Measurements from ENCODE around the gene KIF26A. TPM values are rescaled to one million over a fixed set of nuclear protein-coding genes. Genes with fewer than 3 reads are reported as not detected.

Gene KIF26A
- total and polyA plus RNA-seq, 2 experiments from 2014 or later = 5.6 to 103 TPM

DNA sequence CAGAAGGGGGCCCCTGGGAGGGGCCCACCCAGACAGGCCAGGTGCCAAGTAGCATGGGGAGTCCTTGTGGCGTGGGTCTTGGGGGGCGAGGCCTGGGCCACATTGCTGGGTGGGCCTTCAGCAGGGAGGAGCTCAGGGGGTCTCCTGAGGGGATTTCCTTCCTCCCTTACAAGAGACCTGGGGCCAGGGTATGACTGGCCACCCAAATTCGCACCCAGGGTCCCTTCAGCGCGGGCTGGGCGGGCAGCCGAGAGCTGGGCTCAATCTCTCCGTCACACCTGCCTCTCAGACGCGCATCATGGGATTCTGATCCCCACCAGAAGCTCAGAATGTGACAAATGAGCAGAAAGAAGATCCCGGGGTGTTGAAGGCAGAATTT, 72.4 kb downstream of the KIF26A start:
- Histone ChIP-seq H3K79me2 (replicated peaks; ENCODE audit: insufficient read depth) (no peaks in the 10 kb centered on the region), H3K4me2 (no peak overlapping the region), H3K27ac (ENCODE audit: low read depth) (no peak overlapping the region), H3K4me1 (ENCODE audit: insufficient read depth) (no peaks in the 10 kb centered on the region), H2AFZ (no peak overlapping the region), H3K9me2 (ENCODE audit: insufficient read depth) (no peaks in the 10 kb centered on the region), H3K36me3 (ENCODE audit: insufficient read depth) (no peaks in the 10 kb centered on the region), H3F3A (replicated peaks; ENCODE audit: low read depth) (no peaks in the 10 kb centered on the region), H4K20me1 (replicated peaks; ENCODE audit: insufficient read depth) (no peaks in the 10 kb centered on the region), H3K27me3 (ENCODE audit: insufficient read depth) (no peaks in the 10 kb centered on the region), H3K4me3 (no peak overlapping the region)
- Mint-ChIP-seq H3K4me3 (no peak overlapping the region), H3K27me3 (ENCODE audit: insufficient read depth, low read depth, poor library complexity) (peaks cover 7% of the 10 kb centered on the region), H3K27ac (no peak overlapping the region), H3K9me3 (peaks cover 2% of the 10 kb centered on the region; the same call in 1 of the 3 replicates), H3K36me3 (ENCODE audit: low read depth) (no peaks in the 10 kb centered on the region), H3K4me1 (no peaks in the 10 kb centered on the region; the same call in 2 of the 3 replicates)
- TF ChIP-seq STAT1 (IDR thresholded peaks at IDR 0.05; ENCODE audit: unreplicated experiment) = no peak
- TF ChIP-seq CREB1 (CRISPR knock-in tag; IDR thresholded peaks at IDR 0.05; ENCODE audit: low read depth) = no peak
- TF ChIP-seq, protein P1, sequence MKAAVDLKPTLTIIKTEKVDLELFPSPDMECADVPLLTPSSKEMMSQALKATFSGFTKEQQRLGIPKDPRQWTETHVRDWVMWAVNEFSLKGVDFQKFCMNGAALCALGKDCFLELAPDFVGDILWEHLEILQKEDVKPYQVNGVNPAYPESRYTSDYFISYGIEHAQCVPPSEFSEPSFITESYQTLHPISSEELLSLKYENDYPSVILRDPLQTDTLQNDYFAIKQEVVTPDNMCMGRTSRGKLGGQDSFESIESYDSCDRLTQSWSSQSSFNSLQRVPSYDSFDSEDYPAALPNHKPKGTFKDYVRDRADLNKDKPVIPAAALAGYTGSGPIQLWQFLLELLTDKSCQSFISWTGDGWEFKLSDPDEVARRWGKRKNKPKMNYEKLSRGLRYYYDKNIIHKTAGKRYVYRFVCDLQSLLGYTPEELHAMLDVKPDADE (IDR thresholded peaks at IDR 0.05) = no peak
- TF ChIP-seq NANOG (IDR thresholded peaks at IDR 0.05; ENCODE audit: borderline replicate concordance) = no peak
- TF ChIP-seq, protein P2, sequence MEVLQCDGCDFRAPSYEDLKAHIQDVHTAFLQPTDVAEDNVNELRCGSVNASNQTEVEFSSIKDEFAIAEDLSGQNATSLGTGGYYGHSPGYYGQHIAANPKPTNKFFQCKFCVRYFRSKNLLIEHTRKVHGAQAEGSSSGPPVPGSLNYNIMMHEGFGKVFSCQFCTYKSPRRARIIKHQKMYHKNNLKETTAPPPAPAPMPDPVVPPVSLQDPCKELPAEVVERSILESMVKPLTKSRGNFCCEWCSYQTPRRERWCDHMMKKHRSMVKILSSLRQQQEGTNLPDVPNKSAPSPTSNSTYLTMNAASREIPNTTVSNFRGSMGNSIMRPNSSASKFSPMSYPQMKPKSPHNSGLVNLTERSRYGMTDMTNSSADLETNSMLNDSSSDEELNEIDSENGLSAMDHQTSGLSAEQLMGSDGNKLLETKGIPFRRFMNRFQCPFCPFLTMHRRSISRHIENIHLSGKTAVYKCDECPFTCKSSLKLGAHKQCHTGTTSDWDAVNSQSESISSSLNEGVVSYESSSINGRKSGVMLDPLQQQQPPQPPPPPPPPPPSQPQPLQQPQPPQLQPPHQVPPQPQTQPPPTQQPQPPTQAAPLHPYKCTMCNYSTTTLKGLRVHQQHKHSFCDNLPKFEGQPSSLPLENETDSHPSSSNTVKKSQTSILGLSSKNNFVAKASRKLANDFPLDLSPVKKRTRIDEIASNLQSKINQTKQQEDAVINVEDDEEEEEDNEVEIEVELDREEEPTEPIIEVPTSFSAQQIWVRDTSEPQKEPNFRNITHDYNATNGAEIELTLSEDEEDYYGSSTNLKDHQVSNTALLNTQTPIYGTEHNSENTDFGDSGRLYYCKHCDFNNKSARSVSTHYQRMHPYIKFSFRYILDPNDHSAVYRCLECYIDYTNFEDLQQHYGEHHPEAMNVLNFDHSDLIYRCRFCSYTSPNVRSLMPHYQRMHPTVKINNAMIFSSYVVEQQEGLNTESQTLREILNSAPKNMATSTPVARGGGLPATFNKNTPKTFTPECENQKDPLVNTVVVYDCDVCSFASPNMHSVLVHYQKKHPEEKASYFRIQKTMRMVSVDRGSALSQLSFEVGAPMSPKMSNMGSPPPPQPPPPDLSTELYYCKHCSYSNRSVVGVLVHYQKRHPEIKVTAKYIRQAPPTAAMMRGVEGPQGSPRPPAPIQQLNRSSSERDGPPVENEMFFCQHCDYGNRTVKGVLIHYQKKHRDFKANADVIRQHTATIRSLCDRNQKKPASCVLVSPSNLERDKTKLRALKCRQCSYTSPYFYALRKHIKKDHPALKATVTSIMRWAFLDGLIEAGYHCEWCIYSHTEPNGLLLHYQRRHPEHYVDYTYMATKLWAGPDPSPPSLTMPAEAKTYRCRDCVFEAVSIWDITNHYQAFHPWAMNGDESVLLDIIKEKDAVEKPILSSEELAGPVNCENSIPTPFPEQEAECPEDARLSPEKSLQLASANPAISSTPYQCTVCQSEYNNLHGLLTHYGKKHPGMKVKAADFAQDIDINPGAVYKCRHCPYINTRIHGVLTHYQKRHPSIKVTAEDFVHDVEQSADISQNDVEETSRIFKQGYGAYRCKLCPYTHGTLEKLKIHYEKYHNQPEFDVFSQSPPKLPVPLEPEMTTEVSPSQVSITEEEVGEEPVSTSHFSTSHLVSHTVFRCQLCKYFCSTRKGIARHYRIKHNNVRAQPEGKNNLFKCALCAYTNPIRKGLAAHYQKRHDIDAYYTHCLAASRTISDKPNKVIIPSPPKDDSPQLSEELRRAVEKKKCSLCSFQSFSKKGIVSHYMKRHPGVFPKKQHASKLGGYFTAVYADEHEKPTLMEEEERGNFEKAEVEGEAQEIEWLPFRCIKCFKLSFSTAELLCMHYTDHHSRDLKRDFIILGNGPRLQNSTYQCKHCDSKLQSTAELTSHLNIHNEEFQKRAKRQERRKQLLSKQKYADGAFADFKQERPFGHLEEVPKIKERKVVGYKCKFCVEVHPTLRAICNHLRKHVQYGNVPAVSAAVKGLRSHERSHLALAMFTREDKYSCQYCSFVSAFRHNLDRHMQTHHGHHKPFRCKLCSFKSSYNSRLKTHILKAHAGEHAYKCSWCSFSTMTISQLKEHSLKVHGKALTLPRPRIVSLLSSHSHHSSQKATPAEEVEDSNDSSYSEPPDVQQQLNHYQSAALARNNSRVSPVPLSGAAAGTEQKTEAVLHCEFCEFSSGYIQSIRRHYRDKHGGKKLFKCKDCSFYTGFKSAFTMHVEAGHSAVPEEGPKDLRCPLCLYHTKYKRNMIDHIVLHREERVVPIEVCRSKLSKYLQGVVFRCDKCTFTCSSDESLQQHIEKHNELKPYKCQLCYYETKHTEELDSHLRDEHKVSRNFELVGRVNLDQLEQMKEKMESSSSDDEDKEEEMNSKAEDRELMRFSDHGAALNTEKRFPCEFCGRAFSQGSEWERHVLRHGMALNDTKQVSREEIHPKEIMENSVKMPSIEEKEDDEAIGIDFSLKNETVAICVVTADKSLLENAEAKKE (CRISPR knock-in tag; IDR thresholded peaks at IDR 0.05) = no peak
- no peak for TF ChIP-seq JUNB (IDR thresholded peaks at IDR 0.05; ENCODE audit: unreplicated experiment)
- TF ChIP-seq ZNF331 (CRISPR knock-in tag; IDR thresholded peaks at IDR 0.05; ENCODE audit: low read depth) = no peak
- TF ChIP-seq ZNF114 (CRISPR knock-in tag; IDR thresholded peaks at IDR 0.05) = no peak
- ATAC-seq = no peak
- DNase-seq (ENCODE audit: low spot score) = no peak
